HG03095 (cell line): ENCODE measurements around the gene RIPOR2.
"Not testable (repeated sequence)": the region's sequence is repeated elsewhere in the genome, so short reads cannot be mapped to it uniquely, and the experiment has no call there.

Experiments
- ATAC-seq: cut with Tn5 transposase; IDR thresholded peaks from one replicate; pipeline ENCODE4 v1.9.1; 2021; ENCODE audit warnings: moderate library complexity; ENCODE audit not compliant: unreplicated experiment

RIPOR2 gene

GRCh38 chr6:24766680-24767462 is 168.9 kb downstream of the RIPOR2 start:
- no peak for ATAC-seq

- not testable (repeated sequence) for ATAC-seq
Observed at GRCh38 chr6:24765968-24766367, 169.8 kb downstream of the RIPOR2 start.

GRCh38 chr6:24764833-24765828 is 170.6 kb downstream of the RIPOR2 start:
- not testable (repeated sequence) for ATAC-seq

GRCh38 chr6:24763578-24763977 is 172.2 kb downstream of the RIPOR2 start:
- ATAC-seq, result no peak

DNA sequence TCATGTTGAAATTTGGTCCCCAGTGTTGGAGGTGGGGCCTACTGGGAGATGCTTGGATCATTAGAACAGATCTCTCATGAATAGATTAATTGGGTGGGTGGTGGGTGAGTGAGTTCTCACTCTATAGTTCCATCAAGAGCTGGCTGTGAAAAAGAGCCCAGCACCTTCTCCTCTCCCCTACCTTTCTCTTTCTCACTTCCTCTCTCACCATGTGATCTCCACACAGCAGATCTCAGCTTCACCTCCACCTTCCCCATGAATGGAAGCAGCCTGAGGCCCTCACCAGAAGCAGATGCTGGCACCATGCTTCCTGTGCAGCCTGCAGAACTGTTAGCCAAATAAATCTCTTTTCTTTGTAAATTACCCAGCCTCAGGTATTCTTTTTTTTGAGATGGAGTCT is 173.9 kb downstream of the RIPOR2 start:
- no peak for ATAC-seq

GRCh38 chr6:24761193-24761835 is 174.4 kb downstream of the RIPOR2 start:
- ATAC-seq, result no peak

- no peak for ATAC-seq
Observed at GRCh38 chr6:24760210-24760609, 175.6 kb downstream of the RIPOR2 start.

DNA sequence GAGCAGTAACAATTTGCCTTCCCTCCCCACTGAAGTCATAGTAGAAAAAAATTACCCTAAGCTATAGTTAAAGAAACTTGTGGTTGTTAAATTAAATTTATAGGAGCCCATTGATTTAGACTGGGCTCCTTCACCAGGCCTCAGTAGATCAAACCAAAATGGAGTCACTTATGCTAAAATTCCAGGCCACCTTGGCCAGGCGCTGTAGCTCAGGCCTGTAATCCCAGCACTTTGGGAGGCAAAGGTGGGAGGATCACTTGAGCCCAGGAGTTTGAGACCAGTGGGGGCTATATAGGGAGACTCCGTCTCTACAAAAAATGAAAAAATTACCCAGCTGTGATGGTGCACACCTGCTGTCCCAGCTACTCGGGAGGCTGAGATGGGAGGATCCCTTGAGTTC is 176.0 kb downstream of the RIPOR2 start:
- ATAC-seq, result no peak

DNA sequence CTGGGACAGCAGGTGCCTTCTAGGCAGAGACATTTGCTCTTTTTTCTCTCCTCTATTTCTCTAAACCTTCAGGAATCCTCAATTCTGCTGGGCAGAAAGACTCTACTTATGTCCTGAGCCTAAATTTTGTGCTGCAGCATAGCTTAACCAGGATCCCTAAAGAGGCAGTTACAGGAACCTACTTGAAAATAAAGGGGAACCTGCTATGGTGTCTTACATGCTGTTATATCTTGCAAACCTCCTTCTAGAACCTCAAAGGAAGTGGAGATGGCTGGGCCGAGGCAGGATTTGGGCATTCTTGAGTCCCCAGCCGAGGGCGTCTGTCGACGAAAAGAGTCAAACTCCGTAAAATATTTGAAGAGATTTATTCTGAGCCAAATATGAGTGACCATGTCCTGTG is 178.1 kb downstream of the RIPOR2 start:
- ATAC-seq, result no peak

DNA sequence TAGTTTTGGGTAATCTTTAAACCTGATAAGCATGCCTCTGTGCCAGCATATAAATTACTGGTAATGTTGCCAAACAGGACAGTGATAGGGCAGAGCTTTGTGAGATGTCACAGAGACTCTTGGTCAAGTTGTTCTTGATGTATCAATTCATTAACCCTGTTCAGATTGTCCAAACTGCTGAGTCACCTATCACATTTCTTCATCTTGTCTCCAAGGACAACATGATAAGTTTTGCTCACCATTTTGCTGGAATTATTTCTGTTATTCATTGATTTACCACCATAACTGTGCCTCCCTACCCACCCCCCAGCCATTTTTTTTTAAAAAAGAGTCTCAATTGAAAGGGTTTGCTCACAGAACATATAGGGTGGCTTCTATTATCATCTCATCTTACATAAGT is 180.5 kb downstream of the RIPOR2 start:
- ATAC-seq, result no peak

GRCh38 chr6:24754378-24754777 is 181.4 kb downstream of the RIPOR2 start:
- not testable (repeated sequence) for ATAC-seq
